Measurements from ENCODE around the gene MACROD1. TPM values are rescaled to one million over a fixed set of nuclear protein-coding genes. Genes with fewer than 3 reads are reported as not detected.
"Not testable (repeated sequence)": the region's sequence is repeated elsewhere in the genome, so short reads cannot be mapped to it uniquely, and the experiment has no call there.

Gene MACROD1
- total and polyA plus RNA-seq, 2 donors (not counting 3 experiments of a cell fraction or from before 2014, with no cell fraction given) = 11.0 to 16.2 TPM

- H3K36me3 ChIP-seq (ENCODE audit: control insufficient read depth in 2 of 2, extremely low read depth in 1 of 2, insufficient read depth in 2 of 2, low read length in 2 of 2) = no peaks in the 10 kb centered on the region
- no peaks in the 10 kb centered on the region for H3K27me3 ChIP-seq (ENCODE audit: control insufficient read depth in 2 of 2, insufficient read depth in 2 of 2, low read length in 2 of 2)
- H3K9me3 ChIP-seq (replicated peaks; ENCODE audit: control insufficient read depth, insufficient read depth, low read length) = no peaks in the 10 kb centered on the region
- no peak overlapping the region for H3K4me2 ChIP-seq (ENCODE audit: insufficient read depth, low read length)
- H3K4me1 ChIP-seq (ENCODE audit: control insufficient read depth, extremely low read depth, insufficient read depth, low read length) = no peaks in the 10 kb centered on the region
- POLR2A ChIA-PET = no interaction called here
- intact Hi-C loops (cut with micrococcal nuclease) (no loop called here), dilution Hi-C loops (cut with MboI; ENCODE audit: extremely low pct_ligation_motif_present, low sequenced_read_pairs) (no loop called here)
- no peak overlapping the region for H3K9ac ChIP-seq (replicated peaks; ENCODE audit: extremely low read depth, insufficient read depth, low read length)
- no peak overlapping the region for H3K4me3 ChIP-seq (replicated peaks in 1 of 3; ENCODE audit: insufficient read depth in 1 of 3, low read depth in 1 of 3, low read length in 3 of 3)
- TF ChIP-seq GATA2 (IDR thresholded peaks at IDR 0.05; ENCODE audit: insufficient read depth, insufficient read length, low read depth, low read length) (no peak), MAX (IDR thresholded peaks at IDR 0.05; ENCODE audit: insufficient read depth, insufficient read length) (no peak), EZH2 (IDR thresholded peaks at IDR 0.05; ENCODE audit: borderline replicate concordance, low read depth, low read length, severe bottlenecking) (no peak), FOS (IDR thresholded peaks at IDR 0.05; ENCODE audit: borderline replicate concordance, insufficient read depth, low read length) (no peak), CTCF (IDR thresholded peaks at IDR 0.05; ENCODE audit: extremely low read depth in 1 of 2, insufficient read depth in 1 of 2, low read depth in 1 of 2, low read length in 2 of 2) (no peak), MYC (IDR thresholded peaks at IDR 0.05; ENCODE audit: low read depth, low read length) (no peak), POLR2A (IDR thresholded peaks at IDR 0.05; ENCODE audit: low read depth, low read length) (no peak), JUN (IDR thresholded peaks at IDR 0.05; ENCODE audit: borderline replicate concordance, insufficient read depth, insufficient read length, low read depth) (no peak), POLR2AphosphoS5 (IDR thresholded peaks at IDR 0.05; ENCODE audit: insufficient read depth, low read depth, low read length) (no peak)
- CTCF ChIA-PET = interaction anchor here (0.8 kb wide), 1 partner anchor 16 kb away, joined by 3 read pairs; no protein-coding TSS in a partner anchor
- DNase-seq (ENCODE audit: low read depth, low spot score) (no peak), FAIRE-seq (no peak)
- H4K20me1 ChIP-seq (replicated peaks; ENCODE audit: control insufficient read depth, extremely low read depth, insufficient read depth, low read length) = no peaks in the 10 kb centered on the region
- H3K79me2 ChIP-seq (ENCODE audit: control insufficient read depth, insufficient read depth, low read length) = no peaks in the 10 kb centered on the region
- no peak overlapping the region for H2AFZ ChIP-seq (ENCODE audit: low read depth, low read length)
- no peaks in the 10 kb centered on the region for H3K9me1 ChIP-seq (replicated peaks; ENCODE audit: control insufficient read depth, extremely low read depth, insufficient read depth, low read length)
- BruUV-seq (replicated peaks) = no TSS peak
- no peak overlapping the region for H3K27ac ChIP-seq (ENCODE audit: insufficient read depth, low read depth, low read length)
Observed at GRCh38 chr11:64048042-64048854, 117.7 kb downstream of the MACROD1 start.

GRCh38 chr11:64047373-64047772 lies 118.5 kb downstream of the MACROD1 start:
- H3K36me3 ChIP-seq (ENCODE audit: control insufficient read depth in 2 of 2, extremely low read depth in 1 of 2, insufficient read depth in 2 of 2, low read length in 2 of 2); H3K9ac ChIP-seq (replicated peaks; ENCODE audit: extremely low read depth, insufficient read depth, low read length); H3K9me3 ChIP-seq (replicated peaks; ENCODE audit: control insufficient read depth, insufficient read depth, low read length); H4K20me1 ChIP-seq (replicated peaks; ENCODE audit: control insufficient read depth, extremely low read depth, insufficient read depth, low read length); H3K4me1 ChIP-seq (ENCODE audit: control insufficient read depth, extremely low read depth, insufficient read depth, low read length); DNase-seq (ENCODE audit: low read depth, low spot score); BruUV-seq (replicated peaks); H3K4me2 ChIP-seq (ENCODE audit: insufficient read depth, low read length); H3K4me3 ChIP-seq (replicated peaks in 1 of 3; ENCODE audit: insufficient read depth in 1 of 3, low read depth in 1 of 3, low read length in 3 of 3); FAIRE-seq; H2AFZ ChIP-seq (ENCODE audit: low read depth, low read length); dilution Hi-C loops (cut with MboI; ENCODE audit: extremely low pct_ligation_motif_present, low sequenced_read_pairs); H3K27me3 ChIP-seq (ENCODE audit: control insufficient read depth in 2 of 2, insufficient read depth in 2 of 2, low read length in 2 of 2); H3K9me1 ChIP-seq (replicated peaks; ENCODE audit: control insufficient read depth, extremely low read depth, insufficient read depth, low read length); intact Hi-C loops (cut with micrococcal nuclease); H3K79me2 ChIP-seq (ENCODE audit: control insufficient read depth, insufficient read depth, low read length); POLR2A ChIA-PET; H3K27ac ChIP-seq (ENCODE audit: insufficient read depth, low read depth, low read length): not testable (repeated sequence)
- CTCF ChIA-PET = interaction anchor here (0.7 to 0.8 kb wide), 2 partner anchors 16 to 17 kb away, joined by 3 to 6 read pairs; no protein-coding TSS in a partner anchor

Data from endothelial cell of umbilical vein (primary cell).